SK-N-SH (cell line): ENCODE measurements around the gene ELMOD1. TPM values are rescaled to one million over a fixed set of nuclear protein-coding genes. Genes with fewer than 3 reads are reported as not detected.

ENCODE experiments used
- CTCF ChIA-PET: fragments of 300-600, 350-600 bp; formaldehyde crosslinking; extraction: SDS; loops from one replicate; lab custom pipeline; 2021; lab: Yijun Ruan, JAX
- POLR2A ChIA-PET: fragments of 350-600 bp; sonication (Branson Sonifier 250); formaldehyde crosslinking; extraction: SDS; loops from one replicate; lab custom pipeline; 2020; ENCODE audit warnings: antibody characterized with exemption, inconsistent platforms; lab: Yijun Ruan, JAX
- DNase-seq: peaks from one replicate; pipeline ENCODE4 v3.0.0; 2012
- H2AFZ ChIP-seq: fragments of 200-600 bp; sonication (generic); 2 replicates; pipeline ENCODE4 v1.8.1; 2016; ENCODE audit warnings: antibody characterized with exemption, mild to moderate bottlenecking, low read depth
- H3F3A ChIP-seq: fragments of 200-600 bp; sonication (generic); replicated peaks from 2 replicates; pipeline ENCODE3; 2016; ENCODE audit warnings: antibody characterized with exemption, mild to moderate bottlenecking; ENCODE audit not compliant: insufficient read depth
- H3K27ac ChIP-seq, 2 experiments: fragments of 200-500 bp in 1 of 2; fragments of 200-600 bp in 1 of 2; sonication (Bioruptor generic) in 1 of 2; sonication (generic), shearing (Covaris generic) in 1 of 2; 2 replicates each; pipeline versions ENCODE4 v1.5.1 to v1.6.1; 2014 to 2016; ENCODE audit warnings: low read depth in 2 of 2, inconsistent platforms in 1 of 2, low read length in 1 of 2, mild to moderate bottlenecking in 1 of 2, mixed read lengths in 1 of 2
- H3K27me3 ChIP-seq: fragments of 200-600 bp; sonication (generic), shearing (Covaris generic); 2 replicates; pipeline ENCODE4 v1.6.1; 2016; ENCODE audit warnings: mixed run types; ENCODE audit not compliant: insufficient read depth
- H3K36me3 ChIP-seq, 2 experiments: fragments of 200-500 bp in 1 of 2; fragments of 200-600 bp in 1 of 2; sonication (Bioruptor generic) in 1 of 2; sonication (generic) in 1 of 2; replicated peaks in 1 of 2; 2 replicates each; pipeline versions ENCODE3 to v1.5.1; 2014 to 2016; ENCODE audit warnings: low read length in 1 of 2, mild to moderate bottlenecking in 1 of 2; ENCODE audit not compliant: insufficient read depth in 2 of 2, control insufficient read depth in 1 of 2
- H3K4me1 ChIP-seq, 2 experiments: fragments of 200-500 bp in 1 of 2; fragments of 200-600 bp in 1 of 2; sonication (Bioruptor generic) in 1 of 2; sonication (generic), shearing (Covaris generic) in 1 of 2; 2 replicates each; pipeline versions ENCODE4 v1.5.1 to v1.6.1; 2014 to 2016; ENCODE audit warnings: low read depth in 1 of 2, low read length in 1 of 2, mixed run types in 1 of 2; ENCODE audit not compliant: insufficient read depth in 2 of 2, control insufficient read depth in 1 of 2
- H3K4me2 ChIP-seq: fragments of 200-600 bp; sonication (generic), shearing (Covaris generic); 2 replicates; pipeline ENCODE4 v1.6.1; 2017; ENCODE audit warnings: mixed run types
- H3K4me3 ChIP-seq, 2 experiments: fragments of 200-500 bp in 1 of 2; fragments of 200-600 bp in 1 of 2; sonication (Bioruptor generic) in 1 of 2; sonication (generic), shearing (Covaris generic) in 1 of 2; 2 replicates each; pipeline versions ENCODE4 v1.5.1 to v1.8.1; 2014 to 2016; ENCODE audit warnings: low read depth in 2 of 2, inconsistent platforms in 1 of 2, low read length in 1 of 2, mild to moderate bottlenecking in 1 of 2, mixed read lengths in 1 of 2, moderate library complexity in 1 of 2
- H3K79me2 ChIP-seq: fragments of 200-600 bp; sonication (generic); 2 replicates; pipeline ENCODE4 v1.8.1; 2017; ENCODE audit warnings: mild to moderate bottlenecking; ENCODE audit not compliant: insufficient read depth
- H3K9ac ChIP-seq: fragments of 200-600 bp; sonication (generic); 2 replicates; pipeline ENCODE4 v1.6.1; 2017; ENCODE audit warnings: mixed run types
- H3K9me2 ChIP-seq: fragments of 200-600 bp; sonication (generic); 2 replicates; pipeline ENCODE4 v1.6.1; 2017; ENCODE audit warnings: mixed run types
- H3K9me3 ChIP-seq: fragments of 200-600 bp; sonication (generic); 2 replicates; pipeline ENCODE4 v1.6.1; 2017; ENCODE audit warnings: mixed run types, mild to moderate bottlenecking, moderate library complexity
- H4K20me1 ChIP-seq: fragments of 200-600 bp; sonication (generic); 2 replicates; pipeline ENCODE4 v1.6.1; 2017; ENCODE audit warnings: mild to moderate bottlenecking, mixed run types; ENCODE audit not compliant: insufficient read depth
- EP300 ChIP-seq, 2 experiments: IDR thresholded peaks; 2 replicates each; pipeline versions ENCODE4 v1.4.0 to v1.6.1; 2012; ENCODE audit warnings: borderline replicate concordance in 1 of 2, low read depth in 1 of 2, low read length in 1 of 2
- FOXJ3 ChIP-seq: sonication (generic); formaldehyde crosslinking; IDR thresholded peaks from 2 replicates; pipeline ENCODE4 v1.5.1; 2020; ENCODE audit warnings: mild to moderate bottlenecking, missing genetic modification reagents
- NFIC ChIP-seq: IDR thresholded peaks from 2 replicates; pipeline ENCODE4 v1.4.0; 2012; ENCODE audit warnings: borderline replicate concordance
- RCOR1 ChIP-seq: fragments of 150-350 bp; IDR thresholded peaks from 2 replicates; pipeline ENCODE4 v1.6.1; 2017; ENCODE audit warnings: antibody characterized with exemption, low read length
- SMC3 ChIP-seq: IDR thresholded peaks from 2 replicates; pipeline ENCODE4 v1.6.1; 2012; ENCODE audit warnings: low read depth, low read length, improper control_type of control experiment
- WGBS: methylation state at CpG from one replicate; pipeline ENCODE4 v1.1.6; 2017; ENCODE audit warnings: low lambda C conversion rate; 5-methylcytosine and 5-hydroxymethylcytosine counted together
- polyA plus RNA-seq, 3 experiments: library from polyadenylated mRNA; depleted of rRNA; stranded (reverse); fragments of >200 nt; gene quantifications; 2 replicates each; pipeline ENCODE4 v1.2.3, GENCODE V29; 2012
- TF ChIP-seq, protein P1 (sequence below): fragments of 150-350 bp; IDR thresholded peaks from 2 replicates; pipeline ENCODE4 v1.6.1; 2016; ENCODE audit warnings: mild to moderate bottlenecking, low read depth, low read length
- TF ChIP-seq, protein P2 (sequence below): fragments of 200-600 bp; sonication (generic); IDR thresholded peaks from 2 replicates; pipeline ENCODE4 v1.6.1; 2017; ENCODE audit warnings: antibody characterized with exemption, mild to moderate bottlenecking, moderate library complexity

Gene ELMOD1
- polyA plus RNA-seq, 1 of the 3 experiments (the other 2 are of a cell fraction) = not detected

DNA sequence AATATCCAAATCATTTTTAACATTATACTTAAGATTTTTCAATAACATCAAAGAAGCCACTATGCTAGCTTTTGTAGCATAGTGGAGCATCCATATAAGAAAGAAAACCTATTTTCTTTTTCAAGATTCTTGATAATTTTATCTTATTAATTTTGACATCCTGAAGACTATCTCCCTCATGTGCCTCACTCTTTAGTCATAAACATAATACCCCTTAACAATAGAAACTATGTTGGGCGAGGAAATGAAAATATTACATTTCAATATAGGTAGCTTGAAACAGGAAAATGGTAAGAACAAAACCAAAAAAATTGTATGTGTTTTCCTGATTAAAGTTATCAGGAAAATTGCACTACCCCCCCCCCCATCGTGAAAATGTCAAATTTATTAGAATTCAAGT, 40.1 kb downstream of the ELMOD1 start:
- H3F3A ChIP-seq = no peaks in the 10 kb centered on the region
- H4K20me1 ChIP-seq = no peaks in the 10 kb centered on the region
- no peak overlapping the region for H2AFZ ChIP-seq
- ChIA-PET POLR2A (no interaction called here), CTCF (no interaction called here)
- H3K4me3 ChIP-seq = no peak overlapping the region
- no peak overlapping the region for H3K4me2 ChIP-seq
- H3K79me2 ChIP-seq = no peaks in the 10 kb centered on the region
- no peaks in the 10 kb centered on the region for H3K9me3 ChIP-seq
- H3K9me2 ChIP-seq = no peaks in the 10 kb centered on the region
- peaks cover 32% of the 10 kb centered on the region; the same call in 1 of the 2 replicates for H3K27me3 ChIP-seq
- no peak overlapping the region for H3K9ac ChIP-seq
- no peaks in the 10 kb centered on the region for H3K4me1 ChIP-seq
- DNase-seq = no peak
- no peak overlapping the region for H3K27ac ChIP-seq
- H3K36me3 ChIP-seq = no peaks in the 10 kb centered on the region
- TF ChIP-seq, protein P1, sequence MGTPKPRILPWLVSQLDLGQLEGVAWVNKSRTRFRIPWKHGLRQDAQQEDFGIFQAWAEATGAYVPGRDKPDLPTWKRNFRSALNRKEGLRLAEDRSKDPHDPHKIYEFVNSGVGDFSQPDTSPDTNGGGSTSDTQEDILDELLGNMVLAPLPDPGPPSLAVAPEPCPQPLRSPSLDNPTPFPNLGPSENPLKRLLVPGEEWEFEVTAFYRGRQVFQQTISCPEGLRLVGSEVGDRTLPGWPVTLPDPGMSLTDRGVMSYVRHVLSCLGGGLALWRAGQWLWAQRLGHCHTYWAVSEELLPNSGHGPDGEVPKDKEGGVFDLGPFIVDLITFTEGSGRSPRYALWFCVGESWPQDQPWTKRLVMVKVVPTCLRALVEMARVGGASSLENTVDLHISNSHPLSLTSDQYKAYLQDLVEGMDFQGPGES = no peak
- no peak for TF ChIP-seq EP300 (IDR thresholded peaks at IDR 0.05; ENCODE audit: borderline replicate concordance in 1 of 2, low read depth in 1 of 2, low read length in 1 of 2)
- TF ChIP-seq SMC3 = no peak
- TF ChIP-seq NFIC = no peak
- no peak for TF ChIP-seq RCOR1
- TF ChIP-seq, protein P2, sequence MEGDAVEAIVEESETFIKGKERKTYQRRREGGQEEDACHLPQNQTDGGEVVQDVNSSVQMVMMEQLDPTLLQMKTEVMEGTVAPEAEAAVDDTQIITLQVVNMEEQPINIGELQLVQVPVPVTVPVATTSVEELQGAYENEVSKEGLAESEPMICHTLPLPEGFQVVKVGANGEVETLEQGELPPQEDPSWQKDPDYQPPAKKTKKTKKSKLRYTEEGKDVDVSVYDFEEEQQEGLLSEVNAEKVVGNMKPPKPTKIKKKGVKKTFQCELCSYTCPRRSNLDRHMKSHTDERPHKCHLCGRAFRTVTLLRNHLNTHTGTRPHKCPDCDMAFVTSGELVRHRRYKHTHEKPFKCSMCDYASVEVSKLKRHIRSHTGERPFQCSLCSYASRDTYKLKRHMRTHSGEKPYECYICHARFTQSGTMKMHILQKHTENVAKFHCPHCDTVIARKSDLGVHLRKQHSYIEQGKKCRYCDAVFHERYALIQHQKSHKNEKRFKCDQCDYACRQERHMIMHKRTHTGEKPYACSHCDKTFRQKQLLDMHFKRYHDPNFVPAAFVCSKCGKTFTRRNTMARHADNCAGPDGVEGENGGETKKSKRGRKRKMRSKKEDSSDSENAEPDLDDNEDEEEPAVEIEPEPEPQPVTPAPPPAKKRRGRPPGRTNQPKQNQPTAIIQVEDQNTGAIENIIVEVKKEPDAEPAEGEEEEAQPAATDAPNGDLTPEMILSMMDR = no peak
- WGBS = 24% methylated on average over 2 of the region's 2 CpGs

DNA sequence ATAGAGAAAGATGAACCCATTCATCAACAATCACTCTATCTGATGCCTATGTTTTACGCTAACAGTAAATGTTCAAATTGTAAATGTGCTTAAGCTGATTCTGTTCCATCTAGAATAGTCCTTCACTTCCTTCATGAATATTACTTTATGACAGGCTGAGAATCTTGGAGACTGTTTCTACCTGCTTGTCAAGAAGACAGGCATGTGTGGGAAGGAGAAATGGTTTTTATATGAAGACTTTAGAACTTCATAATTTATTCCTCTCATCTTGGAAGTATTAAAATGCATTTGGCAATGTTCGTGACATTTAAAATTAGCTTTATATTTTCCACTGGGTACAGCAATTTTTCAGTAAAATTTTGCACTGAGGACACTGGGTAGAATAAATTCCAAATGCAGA, 41.0 kb downstream of the ELMOD1 start:
- H3K36me3 ChIP-seq = no peaks in the 10 kb centered on the region
- no peak overlapping the region for H2AFZ ChIP-seq
- H3K9ac ChIP-seq = no peak overlapping the region
- H3K4me1 ChIP-seq = no peaks in the 10 kb centered on the region
- ChIA-PET CTCF (interaction anchor here (1.3 to 1.5 kb wide), 3 partner anchors 39 to 57 kb away, joined by 3 read pairs; no protein-coding TSS in a partner anchor), POLR2A (no interaction called here)
- H3K9me3 ChIP-seq = no peaks in the 10 kb centered on the region
- H3K27ac ChIP-seq = no peak overlapping the region
- no peaks in the 10 kb centered on the region for H3K79me2 ChIP-seq
- H3K4me2 ChIP-seq = no peak overlapping the region
- no peaks in the 10 kb centered on the region for H3F3A ChIP-seq
- TF ChIP-seq FOXJ3 (CRISPR knock-in tag) = no peak
- TF ChIP-seq, protein P1 = no peak
- TF ChIP-seq, all 33 proteins: peak for 0
- DNase-seq = no peak
- 37% methylated on average over 2 of the region's 2 CpGs for WGBS
- Histone ChIP-seq H3K9me2 (no peaks in the 10 kb centered on the region), H3K27me3 (peaks cover 23% of the 10 kb centered on the region; the same call in 1 of the 2 replicates), H3K4me3 (no peak overlapping the region), H4K20me1 (no peaks in the 10 kb centered on the region)
